ENCODE results near the gene SBF1. TPM values are rescaled to one million over a fixed set of nuclear protein-coding genes. Genes with fewer than 3 reads are reported as not detected.

SBF1 gene
- 10 to 100 TPM; 41.1 to 57.1 TPM for total RNA-seq

GRCh38 chr22:50474710-50475651 is at the start of gene SBF1:
Gene SBF1, minus strand, starts transcription at chr22:50475035. Its CDS starts 195 bp downstream, at chr22:50474840.
- Histone ChIP-seq H3K27ac (peak within 1 kb of the TSS; percentile 83), H3K4me1 (peaks cover 0 to 47% of the 10 kb centered on the region in 2 donors)

DNA sequence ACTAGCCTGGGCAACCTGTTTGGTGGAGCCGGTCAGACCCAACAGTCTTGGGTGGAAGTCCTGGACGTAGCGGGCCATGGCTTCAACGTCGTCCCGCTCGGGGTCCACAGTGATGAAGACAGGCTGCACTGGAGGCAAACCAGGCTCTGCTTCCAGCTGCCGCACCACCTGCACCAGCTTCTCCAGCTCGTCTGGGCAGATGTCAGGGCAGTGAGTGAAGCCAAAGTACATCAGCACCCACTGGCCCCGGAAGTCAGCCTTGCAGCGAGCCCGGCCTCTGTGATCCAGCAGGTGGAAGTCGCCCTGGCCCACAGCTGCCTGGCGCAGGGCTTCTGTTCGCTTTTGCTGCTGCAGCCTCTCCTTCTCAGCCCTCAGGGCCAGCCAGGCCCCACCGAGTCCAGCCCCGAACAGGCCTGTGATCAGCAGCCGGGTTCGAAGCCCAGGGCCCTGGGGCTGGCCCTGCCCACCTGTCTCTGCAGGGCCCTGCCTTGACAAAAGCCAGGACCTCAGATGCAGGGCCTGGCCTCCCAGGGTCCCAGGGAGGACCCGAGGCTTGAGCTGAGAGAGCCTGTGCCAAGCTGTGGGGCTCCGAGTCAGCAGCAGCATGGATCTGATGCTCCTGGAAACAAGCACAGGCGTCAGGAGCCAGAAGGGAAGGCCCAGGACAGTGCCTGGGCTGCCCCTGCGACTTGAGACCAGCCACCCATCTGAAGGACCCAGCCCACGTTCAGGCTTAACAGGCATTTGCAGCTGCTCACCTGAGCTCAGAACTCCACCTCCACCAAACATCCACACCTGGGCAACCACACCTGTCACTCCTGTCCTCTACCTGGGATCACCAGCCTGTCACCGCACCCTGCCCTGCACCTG is 49.2 kb upstream of the SBF1 start:
- H3K27me3 ChIP-seq, result no peaks in the 10 kb centered on the region
- no peak for TF ChIP-seq CTCF (IDR thresholded peaks at IDR 0.05)
- peaks cover 0 to 31% of the 10 kb centered on the region in 2 donors for H3K4me1 ChIP-seq
- H3K9me3 ChIP-seq, result no peaks in the 10 kb centered on the region
- no peak overlapping the region for H3K27ac ChIP-seq
- peak overlapping the region; percentile 64 to 85 for H3K4me3 ChIP-seq
- H3K36me3 ChIP-seq, result peaks cover 46% of the 10 kb centered on the region
- no peak for DNase-seq (ENCODE audit: low spot score)

More at GRCh38 chr22:50474710-50475651, at the start of gene SBF1:
- Histone ChIP-seq H3K4me3 (peak within 1 kb of the TSS; percentile 69 to 96), H3K9me3 (no peaks in the 10 kb centered on the region), H3K27me3 (no peaks in the 10 kb centered on the region), H3K36me3 (no peaks in the 10 kb centered on the region)
- DNase-seq (ENCODE audit: low spot score), result peak; percentile 88
- no peak for TF ChIP-seq CTCF (IDR thresholded peaks at IDR 0.05)

GRCh38 chr22:50523458-50523805 is 48.6 kb upstream of the SBF1 start:
- no peak for DNase-seq (ENCODE audit: low spot score)
- Histone ChIP-seq H3K27me3 (no peaks in the 10 kb centered on the region), H3K4me1 (peaks cover 0 to 28% of the 10 kb centered on the region in 2 donors), H3K9me3 (no peaks in the 10 kb centered on the region), H3K4me3 (no peak overlapping the region), H3K36me3 (peaks cover 52% of the 10 kb centered on the region), H3K27ac (no peak overlapping the region)
- no peak for TF ChIP-seq CTCF (IDR thresholded peaks at IDR 0.05)

DNA sequence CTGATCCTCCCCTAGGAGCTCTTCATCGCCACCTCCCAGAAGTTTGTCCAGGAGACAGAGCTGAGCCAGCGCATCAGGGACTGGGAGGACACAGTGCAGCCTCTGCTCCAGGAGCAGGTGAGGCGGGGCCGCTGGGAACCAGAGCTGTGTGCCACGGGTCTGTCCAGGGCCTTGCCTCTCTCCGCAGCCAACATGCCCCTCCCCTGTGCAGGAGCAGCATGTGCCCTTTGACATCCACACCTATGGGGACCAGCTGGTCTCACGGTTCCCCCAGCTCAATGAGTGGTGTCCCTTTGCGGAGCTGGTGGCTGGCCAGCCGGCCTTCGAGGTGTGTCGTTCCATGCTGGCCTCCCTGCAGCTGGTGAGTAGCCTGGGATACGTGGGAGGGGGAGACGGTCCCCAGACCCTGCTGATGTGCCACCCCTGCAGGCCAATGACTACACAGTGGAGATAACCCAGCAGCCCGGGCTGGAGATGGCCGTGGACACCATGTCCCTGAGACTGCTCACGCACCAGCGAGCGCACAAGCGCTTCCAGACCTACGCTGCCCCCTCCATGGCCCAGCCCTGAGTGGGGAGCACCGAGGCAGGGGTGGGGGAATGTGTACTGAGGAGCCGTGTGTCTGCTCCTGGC is 48.1 kb upstream of the SBF1 start:
- TF ChIP-seq CTCF (IDR thresholded peaks at IDR 0.05), result no peak
- Histone ChIP-seq H3K27me3 (no peaks in the 10 kb centered on the region), H3K36me3 (peaks cover 57% of the 10 kb centered on the region)

DNA sequence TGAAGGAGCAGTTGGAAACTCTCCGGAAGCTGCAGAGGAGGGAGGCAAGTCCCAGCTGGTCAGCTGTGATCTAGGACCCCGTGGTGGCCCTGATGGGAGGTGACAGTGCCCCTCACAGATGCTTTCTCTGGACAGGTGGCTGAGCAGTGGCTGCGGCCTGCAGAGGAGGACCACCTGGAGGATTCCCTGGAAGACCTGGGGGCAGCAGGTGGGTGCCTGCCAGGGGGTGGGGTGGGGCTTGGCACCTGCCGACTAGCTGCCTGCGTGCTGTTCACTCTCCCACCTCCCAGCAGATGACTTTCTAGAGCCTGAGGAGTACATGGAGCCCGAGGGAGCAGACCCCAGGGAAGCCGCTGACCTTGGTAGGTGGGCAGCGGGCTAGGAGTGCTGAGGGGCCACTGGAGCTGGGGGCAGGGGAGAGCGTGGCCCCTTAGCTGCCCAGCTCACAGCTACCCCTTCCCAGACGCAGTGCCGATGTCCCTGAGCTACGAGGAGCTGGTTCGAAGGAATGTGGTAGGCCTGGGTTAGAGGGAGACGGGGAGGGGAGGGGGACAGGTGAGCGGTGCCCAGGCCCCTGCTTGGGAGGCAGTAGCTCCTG is 47.5 kb upstream of the SBF1 start:
- no peak for TF ChIP-seq CTCF (IDR thresholded peaks at IDR 0.05)
- no peaks in the 10 kb centered on the region for H3K27me3 ChIP-seq
- no peak overlapping the region for H3K4me3 ChIP-seq
- no peak for DNase-seq (ENCODE audit: low spot score)
- peaks cover 64% of the 10 kb centered on the region for H3K36me3 ChIP-seq
- H3K9me3 ChIP-seq, result no peaks in the 10 kb centered on the region
- no peak overlapping the region for H3K27ac ChIP-seq
- peaks cover 0 to 26% of the 10 kb centered on the region in 2 donors for H3K4me1 ChIP-seq

More for the DNA sequence above, 48.1 kb upstream of the SBF1 start:
- no peaks in the 10 kb centered on the region for H3K9me3 ChIP-seq
- no peak for DNase-seq (ENCODE audit: low spot score)
- H3K4me3 ChIP-seq, result no peak overlapping the region
- no peak overlapping the region for H3K27ac ChIP-seq
- peaks cover 0 to 28% of the 10 kb centered on the region in 2 donors for H3K4me1 ChIP-seq
